Liver (tissue), 9 donors: ENCODE measurements around the gene ELAVL3. TPM values are rescaled to one million over a fixed set of nuclear protein-coding genes. Genes with fewer than 3 reads are reported as not detected.

ENCODE experiments used
- DNase-seq: peaks from one replicate; pipeline ENCODE4 v3.0.0-alpha.2; 2017; ENCODE audit warnings: low spot score
- H3K27ac ChIP-seq, 2 donors: one replicate each; pipeline ENCODE4 v1.7.0; 2013; ENCODE audit warnings: inconsistent platforms in 2 of 2, low read length in 2 of 2, control low read depth in 1 of 2, low read depth in 1 of 2, mild to moderate bottlenecking in 1 of 2
- H3K27me3 ChIP-seq, 4 donors: one replicate each; pipeline versions ENCODE4 v1.6.1 to v1.7.0; 2013; ENCODE audit warnings: low read length in 3 of 4, inconsistent platforms in 1 of 4, mild to moderate bottlenecking in 1 of 4, moderate library complexity in 1 of 4; ENCODE audit not compliant: control insufficient read depth in 4 of 4, insufficient read depth in 4 of 4
- H3K36me3 ChIP-seq, 4 donors: one replicate each; pipeline versions ENCODE4 v1.6.1 to v1.7.0; 2013; ENCODE audit warnings: low read length in 3 of 4, mild to moderate bottlenecking in 3 of 4, low read depth in 1 of 4, moderate library complexity in 1 of 4; ENCODE audit not compliant: control insufficient read depth in 4 of 4, insufficient read depth in 3 of 4
- H3K4me1 ChIP-seq, 4 donors: one replicate each; pipeline versions ENCODE4 v1.6.1 to v1.7.0; 2013; ENCODE audit warnings: low read length in 3 of 4, mild to moderate bottlenecking in 3 of 4, moderate library complexity in 1 of 4; ENCODE audit not compliant: control insufficient read depth in 4 of 4, insufficient read depth in 4 of 4
- H3K4me3 ChIP-seq, 3 donors: one replicate each; pipeline versions ENCODE4 v1.6.1 to v1.7.0; 2013; ENCODE audit warnings: low read length in 3 of 3, control low read depth in 1 of 3, low read depth in 1 of 3, mild to moderate bottlenecking in 1 of 3
- H3K9ac ChIP-seq, 2 donors: one replicate each; pipeline ENCODE4 v1.7.0; 2013; ENCODE audit warnings: low read length in 2 of 2, mild to moderate bottlenecking in 2 of 2, moderate library complexity in 2 of 2, control low read depth in 1 of 2, low read depth in 1 of 2
- H3K9me3 ChIP-seq, 4 donors: one replicate each; pipeline versions ENCODE4 v1.6.1 to v1.7.0; 2013; ENCODE audit warnings: low read length in 3 of 4; ENCODE audit not compliant: control insufficient read depth in 4 of 4
- FOXA1 ChIP-seq: IDR thresholded peaks from 2 replicates; pipeline ENCODE4 v1.6.1; 2016; ENCODE audit warnings: antibody characterized with exemption
- GABPA ChIP-seq, 2 donors: IDR thresholded peaks in 1 of 2; conservative IDR thresholded peaks in 1 of 2; 2 replicates each; pipeline ENCODE4 v1.6.1; 2016; ENCODE audit warnings: antibody characterized with exemption in 2 of 2, mild to moderate bottlenecking in 1 of 2, moderate library complexity in 1 of 2
- HNF4A ChIP-seq, 2 donors: conservative IDR thresholded peaks; 2 replicates each; pipeline ENCODE4 v1.6.1; 2016; ENCODE audit warnings: antibody characterized with exemption in 2 of 2, mild to moderate bottlenecking in 2 of 2
- HNF4G ChIP-seq: IDR thresholded peaks from 2 replicates; pipeline ENCODE4 v1.6.1; 2016; ENCODE audit warnings: antibody characterized with exemption
- JUND ChIP-seq, 2 donors: IDR thresholded peaks; 2 replicates each; pipeline ENCODE4 v1.6.1; 2016; ENCODE audit warnings: antibody characterized with exemption in 2 of 2
- NR2F2 ChIP-seq: IDR thresholded peaks from 2 replicates; pipeline ENCODE4 v1.6.1; 2016; ENCODE audit warnings: antibody characterized with exemption
- RXRA ChIP-seq, 2 donors: IDR thresholded peaks; 2 replicates each; pipeline ENCODE4 v1.6.1; 2017 to 2018; ENCODE audit warnings: antibody characterized with exemption in 2 of 2, mild to moderate bottlenecking in 1 of 2
- YY1 ChIP-seq: IDR thresholded peaks from 2 replicates; pipeline ENCODE4 v1.6.1; 2016; ENCODE audit warnings: antibody characterized with exemption, mild to moderate bottlenecking
- WGBS: extraction: QIAGEN DNeasy Blood & Tissue Kit; methylation state at CpG from one replicate; pipeline ENCODE4 v1.1.7; 2013; 5-methylcytosine and 5-hydroxymethylcytosine counted together
- polyA plus RNA-seq, 2 donors: library from polyadenylated mRNA; stranded (reverse) in 1 of 2; unstranded in 1 of 2; fragments of 200-250 nt in 1 of 2; fragments of >200 nt in 1 of 2; fragmentation: Nextera tagmentation in 1 of 2; extraction: Ambion mirVana in 1 of 2; gene quantifications; one replicate each; pipeline versions ENCODE4 v1.2.1 to v1.2.3, GENCODE V29; 2013 to 2015
- total RNA-seq, 2 donors: library from RNA; depleted of rRNA; stranded (reverse); fragments of >200 nt; gene quantifications; one replicate each; pipeline ENCODE4 v1.2.3, GENCODE V29; 2014
- TF ChIP-seq, protein P1 (sequence below): IDR thresholded peaks from 2 replicates; pipeline ENCODE4 v1.6.1; 2016; ENCODE audit warnings: antibody characterized with exemption, mild to moderate bottlenecking
- TF ChIP-seq, protein P2 (sequence below): IDR thresholded peaks from 2 replicates; pipeline ENCODE4 v1.6.1; 2016; ENCODE audit warnings: antibody characterized with exemption
- TF ChIP-seq, protein P3 (sequence below): IDR thresholded peaks from 2 replicates; pipeline ENCODE4 v1.6.1; 2016; ENCODE audit warnings: antibody characterized with exemption
- TF ChIP-seq, protein P4 (sequence below): fragments of 150-350 bp; IDR thresholded peaks from 2 replicates; pipeline ENCODE4 v1.5.1; 2017; ENCODE audit warnings: improper control_type of control experiment, low read depth, low read length; ENCODE audit not compliant: missing input control
- TF ChIP-seq, protein P5 (sequence below): IDR thresholded peaks from 2 replicates; pipeline ENCODE4 v1.6.1; 2016; ENCODE audit warnings: antibody characterized with exemption
- donor health status: healthy.
- donor health status: healthy.
- donor health status: healthy.
- donor health status: healthy.
- donor health status: healthy.

The ELAVL3 gene
- total and polyA plus RNA-seq, 4 donors = not detected

DNA sequence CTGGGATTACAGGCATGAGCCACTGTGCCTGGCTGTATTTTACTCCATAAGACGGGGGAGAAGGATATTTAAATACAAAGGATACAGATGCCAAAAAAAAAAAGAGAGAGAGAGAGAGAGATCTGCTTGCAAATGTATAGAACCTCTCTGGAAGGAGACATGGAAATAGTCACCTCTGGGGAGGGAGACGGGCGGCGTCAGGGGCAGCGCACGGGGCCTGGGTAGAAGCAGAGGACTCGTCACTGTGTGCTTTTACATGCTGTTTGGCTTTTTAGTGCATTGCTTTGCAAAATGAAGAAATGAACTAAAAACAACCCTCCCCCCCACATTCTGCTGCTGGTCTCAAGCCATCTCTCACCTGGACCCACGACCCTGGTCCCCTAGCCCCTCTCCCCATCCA, 29.6 kb upstream of the ELAVL3 start:
- Histone ChIP-seq H3K4me1 (peaks cover 3 to 6% (median 6%) of the 10 kb centered on the region in 4 donors), H3K9me3 (no peaks in the 10 kb centered on the region)

More for the DNA sequence above, 29.6 kb upstream of the ELAVL3 start:
- Histone ChIP-seq H3K27ac (no peak overlapping the region), H3K4me3 (no peak overlapping the region), H3K9ac (no peak overlapping the region), H3K36me3 (peaks cover 0 to 27% (median 3%) of the 10 kb centered on the region in 4 donors), H3K27me3 (no peaks in the 10 kb centered on the region)
- 97% methylated on average over 8 of the region's 8 CpGs for WGBS
- DNase-seq = no peak
- TF ChIP-seq, protein P1, sequence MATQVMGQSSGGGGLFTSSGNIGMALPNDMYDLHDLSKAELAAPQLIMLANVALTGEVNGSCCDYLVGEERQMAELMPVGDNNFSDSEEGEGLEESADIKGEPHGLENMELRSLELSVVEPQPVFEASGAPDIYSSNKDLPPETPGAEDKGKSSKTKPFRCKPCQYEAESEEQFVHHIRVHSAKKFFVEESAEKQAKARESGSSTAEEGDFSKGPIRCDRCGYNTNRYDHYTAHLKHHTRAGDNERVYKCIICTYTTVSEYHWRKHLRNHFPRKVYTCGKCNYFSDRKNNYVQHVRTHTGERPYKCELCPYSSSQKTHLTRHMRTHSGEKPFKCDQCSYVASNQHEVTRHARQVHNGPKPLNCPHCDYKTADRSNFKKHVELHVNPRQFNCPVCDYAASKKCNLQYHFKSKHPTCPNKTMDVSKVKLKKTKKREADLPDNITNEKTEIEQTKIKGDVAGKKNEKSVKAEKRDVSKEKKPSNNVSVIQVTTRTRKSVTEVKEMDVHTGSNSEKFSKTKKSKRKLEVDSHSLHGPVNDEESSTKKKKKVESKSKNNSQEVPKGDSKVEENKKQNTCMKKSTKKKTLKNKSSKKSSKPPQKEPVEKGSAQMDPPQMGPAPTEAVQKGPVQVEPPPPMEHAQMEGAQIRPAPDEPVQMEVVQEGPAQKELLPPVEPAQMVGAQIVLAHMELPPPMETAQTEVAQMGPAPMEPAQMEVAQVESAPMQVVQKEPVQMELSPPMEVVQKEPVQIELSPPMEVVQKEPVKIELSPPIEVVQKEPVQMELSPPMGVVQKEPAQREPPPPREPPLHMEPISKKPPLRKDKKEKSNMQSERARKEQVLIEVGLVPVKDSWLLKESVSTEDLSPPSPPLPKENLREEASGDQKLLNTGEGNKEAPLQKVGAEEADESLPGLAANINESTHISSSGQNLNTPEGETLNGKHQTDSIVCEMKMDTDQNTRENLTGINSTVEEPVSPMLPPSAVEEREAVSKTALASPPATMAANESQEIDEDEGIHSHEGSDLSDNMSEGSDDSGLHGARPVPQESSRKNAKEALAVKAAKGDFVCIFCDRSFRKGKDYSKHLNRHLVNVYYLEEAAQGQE = no peak
- TF ChIP-seq, protein P2, sequence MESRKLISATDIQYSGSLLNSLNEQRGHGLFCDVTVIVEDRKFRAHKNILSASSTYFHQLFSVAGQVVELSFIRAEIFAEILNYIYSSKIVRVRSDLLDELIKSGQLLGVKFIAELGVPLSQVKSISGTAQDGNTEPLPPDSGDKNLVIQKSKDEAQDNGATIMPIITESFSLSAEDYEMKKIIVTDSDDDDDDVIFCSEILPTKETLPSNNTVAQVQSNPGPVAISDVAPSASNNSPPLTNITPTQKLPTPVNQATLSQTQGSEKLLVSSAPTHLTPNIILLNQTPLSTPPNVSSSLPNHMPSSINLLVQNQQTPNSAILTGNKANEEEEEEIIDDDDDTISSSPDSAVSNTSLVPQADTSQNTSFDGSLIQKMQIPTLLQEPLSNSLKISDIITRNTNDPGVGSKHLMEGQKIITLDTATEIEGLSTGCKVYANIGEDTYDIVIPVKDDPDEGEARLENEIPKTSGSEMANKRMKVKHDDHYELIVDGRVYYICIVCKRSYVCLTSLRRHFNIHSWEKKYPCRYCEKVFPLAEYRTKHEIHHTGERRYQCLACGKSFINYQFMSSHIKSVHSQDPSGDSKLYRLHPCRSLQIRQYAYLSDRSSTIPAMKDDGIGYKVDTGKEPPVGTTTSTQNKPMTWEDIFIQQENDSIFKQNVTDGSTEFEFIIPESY = no peak
- TF ChIP-seq, protein P3, sequence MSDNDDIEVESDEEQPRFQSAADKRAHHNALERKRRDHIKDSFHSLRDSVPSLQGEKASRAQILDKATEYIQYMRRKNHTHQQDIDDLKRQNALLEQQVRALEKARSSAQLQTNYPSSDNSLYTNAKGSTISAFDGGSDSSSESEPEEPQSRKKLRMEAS = no peak
- TF ChIP-seq NR2F2 (no peak), HNF4A (conservative IDR thresholded peaks at IDR 0.05) (no peak), RXRA (IDR thresholded peaks at IDR 0.05) (no peak), FOXA1 (no peak), HNF4G (no peak), YY1 (no peak), JUND (IDR thresholded peaks at IDR 0.05) (no peak), GABPA (IDR thresholded peaks at IDR 0.05 in 1 of 2, conservative IDR thresholded peaks at IDR 0.05 in 1 of 2) (no peak)
- TF ChIP-seq, protein P4, sequence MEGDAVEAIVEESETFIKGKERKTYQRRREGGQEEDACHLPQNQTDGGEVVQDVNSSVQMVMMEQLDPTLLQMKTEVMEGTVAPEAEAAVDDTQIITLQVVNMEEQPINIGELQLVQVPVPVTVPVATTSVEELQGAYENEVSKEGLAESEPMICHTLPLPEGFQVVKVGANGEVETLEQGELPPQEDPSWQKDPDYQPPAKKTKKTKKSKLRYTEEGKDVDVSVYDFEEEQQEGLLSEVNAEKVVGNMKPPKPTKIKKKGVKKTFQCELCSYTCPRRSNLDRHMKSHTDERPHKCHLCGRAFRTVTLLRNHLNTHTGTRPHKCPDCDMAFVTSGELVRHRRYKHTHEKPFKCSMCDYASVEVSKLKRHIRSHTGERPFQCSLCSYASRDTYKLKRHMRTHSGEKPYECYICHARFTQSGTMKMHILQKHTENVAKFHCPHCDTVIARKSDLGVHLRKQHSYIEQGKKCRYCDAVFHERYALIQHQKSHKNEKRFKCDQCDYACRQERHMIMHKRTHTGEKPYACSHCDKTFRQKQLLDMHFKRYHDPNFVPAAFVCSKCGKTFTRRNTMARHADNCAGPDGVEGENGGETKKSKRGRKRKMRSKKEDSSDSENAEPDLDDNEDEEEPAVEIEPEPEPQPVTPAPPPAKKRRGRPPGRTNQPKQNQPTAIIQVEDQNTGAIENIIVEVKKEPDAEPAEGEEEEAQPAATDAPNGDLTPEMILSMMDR = no peak
- TF ChIP-seq, protein P5, sequence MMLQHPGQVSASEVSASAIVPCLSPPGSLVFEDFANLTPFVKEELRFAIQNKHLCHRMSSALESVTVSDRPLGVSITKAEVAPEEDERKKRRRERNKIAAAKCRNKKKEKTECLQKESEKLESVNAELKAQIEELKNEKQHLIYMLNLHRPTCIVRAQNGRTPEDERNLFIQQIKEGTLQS = no peak
